ENCODE measurements around the gene MAP3K21. TPM values are rescaled to one million over a fixed set of nuclear protein-coding genes. Genes with fewer than 3 reads are reported as not detected.

Gene MAP3K21
- total and polyA plus RNA-seq, 9 of the 15 experiments (the other 6 are each of a cell fraction or from before 2014, with no cell fraction given): 0.23 to 0.86 (median 0.49) TPM

DNA sequence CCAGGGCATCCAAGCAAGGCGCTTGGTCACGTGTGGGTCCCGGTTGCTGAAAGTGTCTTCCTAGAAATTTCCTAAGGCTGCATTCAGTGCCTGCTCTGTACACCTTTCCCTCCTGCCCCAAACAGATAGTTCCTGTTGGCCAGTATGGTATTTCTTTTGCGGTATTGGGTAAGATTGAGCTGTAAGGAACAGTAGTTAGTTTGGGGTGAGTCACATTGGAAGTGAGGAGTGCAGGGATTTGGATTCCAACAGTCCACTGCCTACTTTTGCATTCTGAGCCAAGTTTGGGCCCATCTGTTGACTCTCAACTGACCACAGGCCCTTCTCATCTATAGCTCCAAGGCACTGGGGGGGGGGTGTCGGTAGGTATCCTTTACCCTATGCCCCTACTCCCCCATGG lies 83.4 kb downstream of the MAP3K21 start (continued):
- TF ChIP-seq, protein P1, sequence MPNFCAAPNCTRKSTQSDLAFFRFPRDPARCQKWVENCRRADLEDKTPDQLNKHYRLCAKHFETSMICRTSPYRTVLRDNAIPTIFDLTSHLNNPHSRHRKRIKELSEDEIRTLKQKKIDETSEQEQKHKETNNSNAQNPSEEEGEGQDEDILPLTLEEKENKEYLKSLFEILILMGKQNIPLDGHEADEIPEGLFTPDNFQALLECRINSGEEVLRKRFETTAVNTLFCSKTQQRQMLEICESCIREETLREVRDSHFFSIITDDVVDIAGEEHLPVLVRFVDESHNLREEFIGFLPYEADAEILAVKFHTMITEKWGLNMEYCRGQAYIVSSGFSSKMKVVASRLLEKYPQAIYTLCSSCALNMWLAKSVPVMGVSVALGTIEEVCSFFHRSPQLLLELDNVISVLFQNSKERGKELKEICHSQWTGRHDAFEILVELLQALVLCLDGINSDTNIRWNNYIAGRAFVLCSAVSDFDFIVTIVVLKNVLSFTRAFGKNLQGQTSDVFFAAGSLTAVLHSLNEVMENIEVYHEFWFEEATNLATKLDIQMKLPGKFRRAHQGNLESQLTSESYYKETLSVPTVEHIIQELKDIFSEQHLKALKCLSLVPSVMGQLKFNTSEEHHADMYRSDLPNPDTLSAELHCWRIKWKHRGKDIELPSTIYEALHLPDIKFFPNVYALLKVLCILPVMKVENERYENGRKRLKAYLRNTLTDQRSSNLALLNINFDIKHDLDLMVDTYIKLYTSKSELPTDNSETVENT (CRISPR knock-in tag; IDR thresholded peaks at IDR 0.05): no peak
- TF ChIP-seq ARNT (IDR thresholded peaks at IDR 0.05): no peak
- TF ChIP-seq, protein P2, sequence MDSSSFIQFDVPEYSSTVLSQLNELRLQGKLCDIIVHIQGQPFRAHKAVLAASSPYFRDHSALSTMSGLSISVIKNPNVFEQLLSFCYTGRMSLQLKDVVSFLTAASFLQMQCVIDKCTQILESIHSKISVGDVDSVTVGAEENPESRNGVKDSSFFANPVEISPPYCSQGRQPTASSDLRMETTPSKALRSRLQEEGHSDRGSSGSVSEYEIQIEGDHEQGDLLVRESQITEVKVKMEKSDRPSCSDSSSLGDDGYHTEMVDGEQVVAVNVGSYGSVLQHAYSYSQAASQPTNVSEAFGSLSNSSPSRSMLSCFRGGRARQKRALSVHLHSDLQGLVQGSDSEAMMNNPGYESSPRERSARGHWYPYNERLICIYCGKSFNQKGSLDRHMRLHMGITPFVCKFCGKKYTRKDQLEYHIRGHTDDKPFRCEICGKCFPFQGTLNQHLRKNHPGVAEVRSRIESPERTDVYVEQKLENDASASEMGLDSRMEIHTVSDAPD (CRISPR knock-in tag; IDR thresholded peaks at IDR 0.05): no peak
- no peak for TF ChIP-seq FUS (optimal IDR thresholded peaks at IDR 0.05; ENCODE audit: low read depth, low read length)
- TF ChIP-seq SRSF3 (IDR thresholded peaks at IDR 0.05; ENCODE audit: insufficient read depth, low read length): no peak
- TF ChIP-seq PML (IDR thresholded peaks at IDR 0.05; ENCODE audit: low read length): no peak
- TF ChIP-seq ZNF143 (CRISPR knock-in tag; IDR thresholded peaks at IDR 0.05): no peak

DNA sequence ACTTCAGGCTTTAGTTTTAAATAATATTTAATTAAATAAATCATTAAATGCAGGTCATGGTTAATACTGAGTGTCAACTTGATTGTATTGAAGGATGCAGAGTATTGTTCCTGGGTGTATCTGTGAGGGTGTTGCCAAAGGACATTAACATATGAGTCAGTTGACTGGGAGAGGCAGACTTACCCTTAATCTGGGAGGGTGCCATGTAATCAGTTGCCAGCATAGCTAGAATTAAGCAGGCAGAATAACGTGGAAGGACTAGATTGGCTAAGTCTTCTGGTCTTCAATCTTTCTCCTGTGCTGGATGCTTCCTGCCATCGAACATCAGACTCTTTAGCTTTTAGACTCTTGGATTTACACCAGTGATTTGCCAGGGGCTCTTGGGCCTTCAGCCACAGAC lies 85.3 kb downstream of the MAP3K21 start:
- intact Hi-C loops (cut with micrococcal nuclease): no loop called here
- no peaks in the 10 kb centered on the region for H3K79me2 ChIP-seq (ENCODE audit: control insufficient read depth, insufficient read depth, low read length)
- 0% methylated on average over 2 of the region's 2 CpGs for WGBS (ENCODE audit: insufficient coverage, low coverage, missing lambda C conversion rate)
- TF ChIP-seq, protein P3, sequence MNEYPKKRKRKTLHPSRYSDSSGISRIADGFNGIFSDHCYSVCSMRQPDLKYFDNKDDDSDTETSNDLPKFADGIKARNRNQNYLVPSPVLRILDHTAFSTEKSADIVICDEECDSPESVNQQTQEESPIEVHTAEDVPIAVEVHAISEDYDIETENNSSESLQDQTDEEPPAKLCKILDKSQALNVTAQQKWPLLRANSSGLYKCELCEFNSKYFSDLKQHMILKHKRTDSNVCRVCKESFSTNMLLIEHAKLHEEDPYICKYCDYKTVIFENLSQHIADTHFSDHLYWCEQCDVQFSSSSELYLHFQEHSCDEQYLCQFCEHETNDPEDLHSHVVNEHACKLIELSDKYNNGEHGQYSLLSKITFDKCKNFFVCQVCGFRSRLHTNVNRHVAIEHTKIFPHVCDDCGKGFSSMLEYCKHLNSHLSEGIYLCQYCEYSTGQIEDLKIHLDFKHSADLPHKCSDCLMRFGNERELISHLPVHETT (CRISPR knock-in tag; conservative IDR thresholded peaks at IDR 0.05 in 1 of 2, IDR thresholded peaks at IDR 0.05 in 1 of 2): no peak
- TF ChIP-seq TAL1 (IDR thresholded peaks at IDR 0.05): no peak
- TF ChIP-seq, protein P4, sequence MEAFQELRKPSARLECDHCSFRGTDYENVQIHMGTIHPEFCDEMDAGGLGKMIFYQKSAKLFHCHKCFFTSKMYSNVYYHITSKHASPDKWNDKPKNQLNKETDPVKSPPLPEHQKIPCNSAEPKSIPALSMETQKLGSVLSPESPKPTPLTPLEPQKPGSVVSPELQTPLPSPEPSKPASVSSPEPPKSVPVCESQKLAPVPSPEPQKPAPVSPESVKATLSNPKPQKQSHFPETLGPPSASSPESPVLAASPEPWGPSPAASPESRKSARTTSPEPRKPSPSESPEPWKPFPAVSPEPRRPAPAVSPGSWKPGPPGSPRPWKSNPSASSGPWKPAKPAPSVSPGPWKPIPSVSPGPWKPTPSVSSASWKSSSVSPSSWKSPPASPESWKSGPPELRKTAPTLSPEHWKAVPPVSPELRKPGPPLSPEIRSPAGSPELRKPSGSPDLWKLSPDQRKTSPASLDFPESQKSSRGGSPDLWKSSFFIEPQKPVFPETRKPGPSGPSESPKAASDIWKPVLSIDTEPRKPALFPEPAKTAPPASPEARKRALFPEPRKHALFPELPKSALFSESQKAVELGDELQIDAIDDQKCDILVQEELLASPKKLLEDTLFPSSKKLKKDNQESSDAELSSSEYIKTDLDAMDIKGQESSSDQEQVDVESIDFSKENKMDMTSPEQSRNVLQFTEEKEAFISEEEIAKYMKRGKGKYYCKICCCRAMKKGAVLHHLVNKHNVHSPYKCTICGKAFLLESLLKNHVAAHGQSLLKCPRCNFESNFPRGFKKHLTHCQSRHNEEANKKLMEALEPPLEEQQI (IDR thresholded peaks at IDR 0.05): no peak
- TF ChIP-seq POLR2AphosphoS5 (IDR thresholded peaks at IDR 0.05; ENCODE audit: control insufficient read depth, insufficient read depth, low read depth, low read length): no peak
- no peak for TF ChIP-seq KDM5B (IDR thresholded peaks at IDR 0.05; ENCODE audit: insufficient replicate concordance, low read depth, low read length)
- no peak for TF ChIP-seq ZNF311 (CRISPR knock-in tag; IDR thresholded peaks at IDR 0.05)
- TF ChIP-seq ETS2 (tag; IDR thresholded peaks at IDR 0.05; ENCODE audit: borderline replicate concordance, poor library complexity, severe bottlenecking): no peak

More for the DNA sequence above, 85.3 kb downstream of the MAP3K21 start:
- Histone ChIP-seq H3K4me3 (no peak overlapping the region), H3K27me3 (ENCODE audit: control insufficient read depth in 2 of 2, insufficient read depth in 2 of 2, low read length in 2 of 2) (peaks cover 3 to 5% of the 10 kb centered on the region in 2 experiments; a peak in 2 of 5 replicates), H2AFZ (ENCODE audit: low read depth, low read length) (no peak overlapping the region), H3K9ac (ENCODE audit: insufficient read depth in 1 of 2, low read depth in 2 of 2, low read length in 2 of 2) (no peak overlapping the region), H3K9me3 (replicated peaks; ENCODE audit: control insufficient read depth, insufficient read depth, low read depth, low read length) (no peaks in the 10 kb centered on the region), H4K20me1 (replicated peaks; ENCODE audit: control insufficient read depth, insufficient read depth, low read length) (no peaks in the 10 kb centered on the region), H3K27ac (ENCODE audit: extremely low read depth, low read depth, low read length) (no peak overlapping the region), H3K36me3 (ENCODE audit: control insufficient read depth, insufficient read depth, low read length) (no peaks in the 10 kb centered on the region), H3K4me2 (ENCODE audit: insufficient read depth, low read length) (no peak overlapping the region), H3K4me1 (replicated peaks in 1 of 2; ENCODE audit: control insufficient read depth in 2 of 2, insufficient read depth in 2 of 2, low read length in 2 of 2) (no peaks in the 10 kb centered on the region), H3K9me1 (ENCODE audit: control insufficient read depth, insufficient read depth, low read length) (no peaks in the 10 kb centered on the region)
- in situ Hi-C loops (cut with MboI): no loop called here
- ChIA-PET CTCF (ENCODE audit: low intra/inter-chr PET ratio) (no interaction called here), POLR2A (no interaction called here)
- no TSS peak for BruUV-seq (replicated peaks)
- FAIRE-seq (no peak), ATAC-seq (no peak), DNase-seq (ENCODE audit: extremely low read depth in 1 of 4, low spot score in 3 of 4) (no peak)
